DMS 273 treated with DMSO at 0.1 percent for 48 hours (cell line): ENCODE measurements around the gene KRTAP20-3.

Experiments used
- DNase-seq: peaks from one replicate; lab custom pipeline; 2025; lab: John Stamatoyannopoulos, UW

KRTAP20-3 gene

GRCh38 chr21:30642564-30642963 is at the start of gene KRTAP20-3:
Gene KRTAP20-3, plus strand, starts transcription at chr21:30642864.
- DNase-seq, result no peak

- DNase-seq, result no peak
Observed at GRCh38 chr21:30598802-30599201, 43.9 kb upstream of the KRTAP20-3 start, which contains the start of gene KRTAP6-2. Gene KRTAP6-2, minus strand, starts transcription at chr21:30598902. Its CDS starts 28 bp downstream, at chr21:30598874.

- no peak for DNase-seq
Observed at GRCh38 chr21:30600787-30601186, 41.9 kb upstream of the KRTAP20-3 start, which contains the start of gene KRTAP22-1. Gene KRTAP22-1, plus strand, starts transcription at chr21:30601087.

GRCh38 chr21:30605968-30606367 is 36.7 kb upstream of the KRTAP20-3 start:
- no peak for DNase-seq

GRCh38 chr21:30612132-30612531 is 30.5 kb upstream of the KRTAP20-3 start:
- no peak for DNase-seq

GRCh38 chr21:30613836-30614235 is 28.8 kb upstream of the KRTAP20-3 start, which contains the start of gene KRTAP6-1:
Gene KRTAP6-1, minus strand, starts transcription at chr21:30613930. Its CDS starts 26 bp downstream, at chr21:30613904.
- no peak for DNase-seq

- no peak for DNase-seq
Observed at GRCh38 chr21:30615199-30615598, 27.5 kb upstream of the KRTAP20-3 start.

- no peak for DNase-seq
Observed at GRCh38 chr21:30616125-30616524, 26.5 kb upstream of the KRTAP20-3 start, which contains the start of gene KRTAP20-1. Gene KRTAP20-1, plus strand, starts transcription at chr21:30616425. Its CDS starts 30 bp downstream, at chr21:30616455.

- DNase-seq, result no peak
Observed at GRCh38 chr21:30620080-30620479, 22.6 kb upstream of the KRTAP20-3 start.

GRCh38 chr21:30620522-30620921 is 22.1 kb upstream of the KRTAP20-3 start, which contains the start of gene KRTAP20-4:
Gene KRTAP20-4, plus strand, starts transcription at chr21:30620627.
- no peak for DNase-seq

GRCh38 chr21:30623362-30623761 is 19.3 kb upstream of the KRTAP20-3 start:
- no peak for DNase-seq

GRCh38 chr21:30625449-30626165 is 17.1 kb upstream of the KRTAP20-3 start:
- DNase-seq, result no peak

GRCh38 chr21:30628109-30628508 is 14.6 kb upstream of the KRTAP20-3 start:
- no peak for DNase-seq

- no peak for DNase-seq
Observed at GRCh38 chr21:30629200-30629599, 13.5 kb upstream of the KRTAP20-3 start.

- no peak for DNase-seq
Observed at GRCh38 chr21:30634906-30635305, 7.8 kb upstream of the KRTAP20-3 start, which contains the start of gene KRTAP20-2. Gene KRTAP20-2, plus strand, starts transcription at chr21:30635206. Its CDS starts 58 bp downstream, at chr21:30635264.

- no peak for DNase-seq
Observed at GRCh38 chr21:30638686-30639085, 4.0 kb upstream of the KRTAP20-3 start.

- no peak for DNase-seq
Observed at GRCh38 chr21:30646904-30647414, 4.3 kb downstream of the KRTAP20-3 start.

GRCh38 chr21:30652891-30653290 is 10.2 kb downstream of the KRTAP20-3 start:
- DNase-seq, result no peak

GRCh38 chr21:30668776-30669175 is 26.1 kb downstream of the KRTAP20-3 start:
- DNase-seq, result no peak

- no peak for DNase-seq
Observed at GRCh38 chr21:30672985-30673650, 30.5 kb downstream of the KRTAP20-3 start.

GRCh38 chr21:30674312-30674711 is 31.6 kb downstream of the KRTAP20-3 start:
- no peak for DNase-seq

GRCh38 chr21:30676737-30677136 is 34.1 kb downstream of the KRTAP20-3 start:
- no peak for DNase-seq

- no peak for DNase-seq
Observed at GRCh38 chr21:30680586-30680985, 37.9 kb downstream of the KRTAP20-3 start.
